ENCODE results near the gene C10orf105. TPM values are rescaled to one million over a fixed set of nuclear protein-coding genes. Genes with fewer than 3 reads are reported as not detected.

Gene C10orf105
- total RNA-seq, 2 experiments from 2014 or later, result 0.09 to 0.15 TPM

Other genes starting within 250 kb of the C10orf105 start
- gene VSIR, start 53.7 kb upstream of the C10orf105 start, total RNA-seq (2014; rRNA removed; shearing (Covaris generic)), result 2.1 and 2.2 TPM in 2 replicates
- gene VSIR, start 53.7 kb upstream of the C10orf105 start, total RNA-seq (2022), result 4.9 and 9.0 TPM in 2 replicates
- gene PSAP, start 131.5 kb upstream of the C10orf105 start, total RNA-seq (2014; rRNA removed; shearing (Covaris generic)), result 156 and 163 TPM in 2 replicates
- 186 and 200 TPM in 2 replicates for gene PSAP, start 131.5 kb upstream of the C10orf105 start, total RNA-seq (2022)
- gene CHST3, start 244.6 kb upstream of the C10orf105 start, total RNA-seq (2014; rRNA removed; shearing (Covaris generic)), result not detected in 2 replicates
- gene CHST3, start 244.6 kb upstream of the C10orf105 start, total RNA-seq (2022), result not detected in 2 replicates

All from OCI-LY7 (cell line).